C4-2B (cell line): ENCODE measurements around the gene ACER3.
A peak's percentile ranks its signal among the peaks of the same experiment; 100 is the strongest.
"Not testable (repeated sequence)": the region's sequence is repeated elsewhere in the genome, so short reads cannot be mapped to it uniquely, and the experiment has no call there.

Experiments used
- H3K27ac ChIP-seq: fragments of 450-650 bp; 2 replicates; pipeline ENCODE4 v1.5.1; 2017
- CTCF ChIP-seq: fragments of 450-650 bp; conservative IDR thresholded peaks from 2 replicates; pipeline ENCODE4 v1.5.1; 2017; ENCODE audit warnings: mild to moderate bottlenecking
- ZFX ChIP-seq: fragments of 450-650 bp; IDR thresholded peaks from 2 replicates; pipeline ENCODE4 v1.6.1; 2017

The ACER3 gene

GRCh38 chr11:77003963-77004362, 143.2 kb downstream of the ACER3 start:
- TF ChIP-seq ZFX (no peak), CTCF (no peak)
- H3K27ac ChIP-seq = no peak overlapping the region

- no peak for TF ChIP-seq CTCF
- no peak for TF ChIP-seq ZFX
- no peak overlapping the region for H3K27ac ChIP-seq
Observed at GRCh38 chr11:77009533-77010160, 148.9 kb downstream of the ACER3 start.

GRCh38 chr11:77014669-77015068, 154.0 kb downstream of the ACER3 start:
- no peak for TF ChIP-seq ZFX
- no peak for TF ChIP-seq CTCF
- H3K27ac ChIP-seq = no peak overlapping the region

GRCh38 chr11:77018396-77018924, 157.7 kb downstream of the ACER3 start:
- not testable (repeated sequence) for H3K27ac ChIP-seq

GRCh38 chr11:77019976-77020595, 159.4 kb downstream of the ACER3 start:
- no peak for TF ChIP-seq ZFX
- no peak for TF ChIP-seq CTCF
- peak overlapping the region; percentile 57; the same call in 1 of the 2 replicates for H3K27ac ChIP-seq

- H3K27ac ChIP-seq = peak overlapping the region; percentile 57; the same call in 1 of the 2 replicates
- no peak for TF ChIP-seq ZFX
- TF ChIP-seq CTCF = no peak
Observed at GRCh38 chr11:77020734-77021133, 160.0 kb downstream of the ACER3 start.

- H3K27ac ChIP-seq = no peak overlapping the region
- no peak for TF ChIP-seq ZFX
- no peak for TF ChIP-seq CTCF
Observed at GRCh38 chr11:77024745-77025144, 164.0 kb downstream of the ACER3 start.

- TF ChIP-seq ZFX (no peak), CTCF (no peak)
- no peak overlapping the region for H3K27ac ChIP-seq
Observed at GRCh38 chr11:77026221-77026620, 165.5 kb downstream of the ACER3 start.
